Mesothelial cell of epicardium (in vitro differentiated cells): ENCODE measurements around the gene OPCML. TPM values are rescaled to one million over a fixed set of nuclear protein-coding genes. Genes with fewer than 3 reads are reported as not detected.

Experiments
- DNase-seq, 2 experiments: peaks; one replicate each; pipeline ENCODE4 v3.0.0; 2021; ENCODE audit warnings: low spot score in 2 of 2; ENCODE audit not compliant: unreplicated experiment in 2 of 2
- H3K27ac Mint-ChIP-seq: 2 replicates; pipeline ENCODE4 v1.8.0; 2021; ENCODE audit warnings: mixed read lengths
- H3K27me3 Mint-ChIP-seq: 2 replicates; pipeline ENCODE4 v1.8.0; 2021; ENCODE audit warnings: low read depth, mixed read lengths
- H3K36me3 Mint-ChIP-seq: 2 replicates; pipeline ENCODE4 v1.8.0; 2021; ENCODE audit warnings: mixed read lengths
- H3K4me1 Mint-ChIP-seq: 2 replicates; pipeline ENCODE4 v1.8.0; 2021; ENCODE audit warnings: mixed read lengths
- H3K4me3 Mint-ChIP-seq: 2 replicates; pipeline ENCODE4 v1.8.0; 2021; ENCODE audit warnings: mild to moderate bottlenecking, moderate library complexity, mixed read lengths
- H3K9me3 Mint-ChIP-seq: 2 replicates; pipeline ENCODE4 v1.8.0; 2021; ENCODE audit warnings: mixed read lengths
- CTCF ChIP-seq: fragments of 200-600 bp; sonication (generic); IDR thresholded peaks from one replicate; pipeline ENCODE4 v1.5.0; 2021; ENCODE audit warnings: antibody characterized with exemption; ENCODE audit not compliant: unreplicated experiment
- total RNA-seq: library from RNA; stranded (reverse); gene quantifications from 3 replicates; pipeline ENCODE4 v1.2.1, GENCODE V29; 2021

The OPCML gene
- total RNA-seq, 1 donor from 2014 or later = 3.0 TPM

- H3K36me3 Mint-ChIP-seq = no peaks in the 10 kb centered on the region
- no peak for DNase-seq
- no peak for TF ChIP-seq CTCF
- H3K4me3 Mint-ChIP-seq = no peak overlapping the region
- no peak overlapping the region for H3K27ac Mint-ChIP-seq
- H3K9me3 Mint-ChIP-seq = no peaks in the 10 kb centered on the region
- H3K4me1 Mint-ChIP-seq = peaks cover 2% of the 10 kb centered on the region
- peaks cover 20% of the 10 kb centered on the region for H3K27me3 Mint-ChIP-seq
Observed at GRCh38 chr11:133123366-133123765, 408.9 kb downstream of the OPCML start.

- TF ChIP-seq CTCF = no peak
- no peaks in the 10 kb centered on the region for H3K9me3 Mint-ChIP-seq
Observed at GRCh38 chr11:133122256-133122655, 410.0 kb downstream of the OPCML start.

GRCh38 chr11:133118563-133119268 is 413.6 kb downstream of the OPCML start:
- Mint-ChIP-seq H3K27ac (no peak overlapping the region), H3K4me3 (no peak overlapping the region), H3K36me3 (no peaks in the 10 kb centered on the region), H3K9me3 (peaks cover 3% of the 10 kb centered on the region), H3K4me1 (peaks cover 2% of the 10 kb centered on the region), H3K27me3 (peaks cover 14% of the 10 kb centered on the region)
- no peak for DNase-seq
- TF ChIP-seq CTCF = no peak

More at GRCh38 chr11:133122256-133122655, 410.0 kb downstream of the OPCML start:
- no peak overlapping the region for H3K4me3 Mint-ChIP-seq
- H3K4me1 Mint-ChIP-seq = peaks cover 2% of the 10 kb centered on the region
- no peaks in the 10 kb centered on the region for H3K36me3 Mint-ChIP-seq
- peaks cover 13% of the 10 kb centered on the region for H3K27me3 Mint-ChIP-seq
- no peak overlapping the region for H3K27ac Mint-ChIP-seq
- no peak for DNase-seq

GRCh38 chr11:133115099-133115498 is 417.2 kb downstream of the OPCML start:
- TF ChIP-seq CTCF = no peak
- Mint-ChIP-seq H3K27ac (no peak overlapping the region), H3K9me3 (peaks cover 7% of the 10 kb centered on the region), H3K4me3 (no peak overlapping the region), H3K27me3 (peaks cover 17% of the 10 kb centered on the region), H3K36me3 (no peaks in the 10 kb centered on the region), H3K4me1 (no peaks in the 10 kb centered on the region)
- DNase-seq = no peak

- DNase-seq = no peak
Observed at GRCh38 chr11:133107763-133108162, 424.5 kb downstream of the OPCML start.

More at GRCh38 chr11:133107763-133108162, 424.5 kb downstream of the OPCML start:
- Mint-ChIP-seq H3K4me1 (no peaks in the 10 kb centered on the region), H3K36me3 (no peaks in the 10 kb centered on the region), H3K27me3 (peaks cover 10% of the 10 kb centered on the region), H3K4me3 (no peak overlapping the region), H3K27ac (no peak overlapping the region), H3K9me3 (peaks cover 4% of the 10 kb centered on the region)
- no peak for TF ChIP-seq CTCF
